Activated CD4-positive, CD25-positive, alpha-beta regulatory T cell treated with anti-CD3 and anti-CD28 coated beads, Interleukin-2, amount 50 U/mL, for 24 hours (primary cell): ENCODE measurements around the gene PREX1.

Experiments
- ATAC-seq, 2 donors: fragments of 150-1000 bp; cut with Tn5 transposase; one replicate each; pipeline ENCODE4 v1.10.0; 2021; ENCODE audit warnings: mild to moderate bottlenecking in 1 of 2, moderate library complexity in 1 of 2

Gene PREX1

DNA sequence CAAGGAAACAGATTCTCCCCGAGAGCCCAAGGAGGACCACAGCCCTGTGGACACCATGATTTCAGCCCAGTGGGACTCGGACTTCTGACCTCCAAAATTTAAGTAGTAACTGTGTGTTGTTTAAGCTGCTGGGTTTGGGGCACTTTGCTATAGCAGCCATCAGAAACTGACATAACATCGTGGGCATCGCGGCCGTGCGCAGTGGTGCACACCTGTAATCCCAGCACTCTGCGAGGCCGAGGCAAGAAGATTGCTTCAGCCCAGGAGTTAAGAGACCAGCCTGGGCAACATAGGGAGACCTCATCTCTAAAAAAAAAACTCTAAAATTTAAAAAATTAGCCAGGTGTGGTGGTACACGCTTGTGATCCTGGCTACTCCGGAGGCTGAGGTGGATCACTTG is 175.8 kb downstream of the PREX1 start:
- no peak for ATAC-seq

DNA sequence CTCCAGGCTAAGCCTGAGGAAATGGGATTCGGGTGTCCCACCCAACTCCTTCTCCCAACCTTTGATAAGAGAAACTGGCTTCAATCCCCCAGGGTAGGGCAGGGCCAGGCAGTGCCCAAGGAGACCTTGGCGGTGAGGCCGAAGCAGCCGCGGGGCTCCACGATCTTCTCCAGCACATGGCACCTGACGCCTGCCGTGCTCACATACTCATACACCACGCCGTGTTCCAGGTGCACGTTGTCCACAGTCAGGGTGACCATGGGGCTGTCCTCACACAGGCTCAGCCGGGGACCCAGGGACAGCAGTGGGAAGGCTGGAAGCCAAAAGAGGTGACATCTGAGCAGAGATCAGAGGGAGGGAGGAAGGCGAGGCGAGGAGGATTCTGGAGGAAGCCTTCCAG is 176.5 kb downstream of the PREX1 start:
- no peak for ATAC-seq

DNA sequence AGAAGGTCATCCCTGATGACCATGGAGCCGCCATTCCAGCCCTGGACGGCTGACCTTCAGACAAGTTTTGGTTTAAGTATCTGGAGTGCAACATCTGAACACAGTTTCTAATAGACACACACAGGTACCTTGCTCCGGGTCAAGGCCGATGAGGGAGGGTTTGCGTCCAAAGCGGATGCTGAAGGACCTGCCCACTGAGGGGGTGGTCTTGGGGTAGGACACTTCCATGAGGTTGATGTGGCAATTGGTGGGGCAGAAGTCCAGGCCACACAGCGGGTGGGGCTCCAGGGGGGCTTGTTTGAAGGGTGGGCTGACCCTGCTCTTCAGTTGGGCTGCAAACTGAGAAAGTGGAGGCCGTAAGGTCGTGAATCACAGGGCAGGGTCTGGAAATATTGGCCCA is 177.9 kb downstream of the PREX1 start:
- no peak for ATAC-seq

DNA sequence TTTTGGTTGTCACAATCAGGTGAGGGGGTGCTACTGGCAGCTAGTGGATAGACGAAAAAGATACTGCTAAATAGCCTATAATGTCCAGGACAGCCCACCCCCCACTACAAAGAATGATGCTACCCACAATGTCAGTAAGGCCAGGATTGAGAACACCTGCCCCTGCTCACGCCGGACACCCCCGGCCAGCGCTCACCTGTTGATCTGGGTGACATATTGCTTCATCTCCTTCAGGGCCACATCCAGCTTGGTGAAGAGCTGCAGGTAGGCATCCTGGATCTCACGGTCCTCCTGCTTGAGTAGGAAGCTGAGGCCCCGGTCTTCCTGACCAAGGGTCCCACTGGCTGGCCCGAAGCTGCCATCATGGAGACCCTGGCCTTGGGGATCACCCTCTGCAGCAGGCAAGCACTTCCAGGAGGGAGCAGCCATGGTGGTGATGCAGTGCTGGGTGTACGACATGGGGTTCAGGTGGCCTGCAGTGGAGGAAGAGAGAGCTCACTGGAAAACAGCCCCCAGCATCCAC is 178.6 kb downstream of the PREX1 start:
- no peak for ATAC-seq

DNA sequence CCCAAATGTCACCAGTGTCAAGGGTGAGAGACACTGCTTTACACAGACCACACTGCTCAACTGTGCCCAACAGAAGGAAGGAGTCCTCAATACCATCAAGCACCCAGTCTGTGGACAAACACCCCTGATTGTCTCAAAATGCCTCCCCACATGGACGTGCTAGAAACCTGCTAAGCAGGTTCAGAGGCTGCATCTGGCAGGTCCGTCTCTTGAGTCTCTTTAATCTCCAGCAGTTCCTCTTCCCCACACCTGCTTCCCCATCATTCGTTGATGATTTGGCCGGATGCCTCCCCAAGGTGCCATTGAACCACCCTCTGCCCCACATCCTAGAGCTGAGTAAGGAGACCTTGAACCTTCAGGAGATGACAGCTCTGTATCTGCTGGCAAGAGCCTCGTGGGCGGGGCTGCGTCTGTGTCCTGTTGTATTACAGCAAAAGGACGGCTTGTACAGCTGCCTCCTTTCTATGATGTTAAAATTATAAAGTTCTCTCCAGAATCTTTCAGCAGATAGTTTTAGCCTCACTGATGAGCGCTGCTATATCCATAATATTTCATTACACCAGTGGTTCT is 179.2 kb downstream of the PREX1 start:
- no peak for ATAC-seq

DNA sequence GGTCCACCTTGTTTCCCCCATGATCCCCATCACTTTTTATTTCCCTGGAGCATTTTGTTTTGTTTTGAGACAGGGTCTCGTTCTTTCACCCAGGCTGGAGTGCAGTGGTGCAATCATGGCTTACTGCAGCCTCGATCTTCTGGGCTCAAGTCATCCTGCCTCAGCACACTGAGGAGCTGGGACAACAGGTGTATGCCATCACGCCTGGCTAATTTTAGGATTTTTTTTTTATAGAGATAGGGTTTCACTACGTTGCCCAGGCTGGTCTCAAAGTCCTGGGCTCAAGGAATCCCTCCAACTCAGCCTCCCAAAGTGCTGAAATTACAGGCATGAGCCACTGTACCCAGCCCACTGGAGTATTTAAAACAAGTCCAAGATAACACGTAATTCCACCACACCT is 179.9 kb downstream of the PREX1 start:
- ATAC-seq: no peak

DNA sequence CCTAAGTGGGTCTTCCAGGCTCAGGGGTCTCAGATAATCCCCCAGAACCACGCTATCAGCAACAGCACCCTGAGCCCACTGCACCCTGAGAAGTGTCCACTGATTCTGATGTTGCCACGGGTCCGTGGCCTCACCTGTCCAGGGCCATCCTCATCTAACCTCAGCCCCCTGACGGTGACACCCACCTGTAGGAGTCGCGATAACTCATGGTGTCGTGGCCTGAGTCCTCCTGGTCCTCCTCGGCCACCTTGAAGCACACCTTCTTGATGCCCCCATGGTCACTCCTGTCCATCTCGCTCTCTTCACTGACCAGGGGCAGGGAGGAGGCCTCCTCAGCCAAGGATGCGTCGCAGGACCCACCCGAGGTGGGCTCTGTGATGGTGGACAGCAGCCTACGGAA is 182.1 kb downstream of the PREX1 start:
- no peak for ATAC-seq

DNA sequence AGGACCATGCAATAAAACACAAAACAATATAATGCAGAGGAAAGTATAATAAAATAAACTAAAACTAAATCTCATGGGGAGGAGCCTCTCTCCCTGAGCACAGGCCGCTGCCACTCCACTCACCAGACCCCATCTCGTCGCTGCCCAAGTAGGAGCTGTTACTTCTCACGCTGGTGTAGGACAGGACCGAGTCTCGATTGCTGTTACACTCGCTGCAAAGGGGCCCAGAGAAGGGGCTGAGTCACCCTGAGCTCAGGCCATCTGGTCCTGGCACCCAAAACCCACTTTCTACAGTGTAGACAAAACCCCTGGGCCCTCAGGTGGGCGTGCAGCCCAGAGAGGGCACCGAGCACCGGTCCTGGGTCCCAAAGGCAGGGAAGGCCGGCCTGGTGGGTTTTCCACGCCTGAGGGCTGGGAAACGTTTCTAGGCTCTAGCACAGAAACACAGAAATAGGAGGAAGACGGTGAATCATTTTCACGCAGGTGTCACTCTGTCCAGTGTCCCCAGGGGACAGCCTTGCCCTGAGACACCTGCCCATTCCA is 183.4 kb downstream of the PREX1 start:
- no peak for ATAC-seq

DNA sequence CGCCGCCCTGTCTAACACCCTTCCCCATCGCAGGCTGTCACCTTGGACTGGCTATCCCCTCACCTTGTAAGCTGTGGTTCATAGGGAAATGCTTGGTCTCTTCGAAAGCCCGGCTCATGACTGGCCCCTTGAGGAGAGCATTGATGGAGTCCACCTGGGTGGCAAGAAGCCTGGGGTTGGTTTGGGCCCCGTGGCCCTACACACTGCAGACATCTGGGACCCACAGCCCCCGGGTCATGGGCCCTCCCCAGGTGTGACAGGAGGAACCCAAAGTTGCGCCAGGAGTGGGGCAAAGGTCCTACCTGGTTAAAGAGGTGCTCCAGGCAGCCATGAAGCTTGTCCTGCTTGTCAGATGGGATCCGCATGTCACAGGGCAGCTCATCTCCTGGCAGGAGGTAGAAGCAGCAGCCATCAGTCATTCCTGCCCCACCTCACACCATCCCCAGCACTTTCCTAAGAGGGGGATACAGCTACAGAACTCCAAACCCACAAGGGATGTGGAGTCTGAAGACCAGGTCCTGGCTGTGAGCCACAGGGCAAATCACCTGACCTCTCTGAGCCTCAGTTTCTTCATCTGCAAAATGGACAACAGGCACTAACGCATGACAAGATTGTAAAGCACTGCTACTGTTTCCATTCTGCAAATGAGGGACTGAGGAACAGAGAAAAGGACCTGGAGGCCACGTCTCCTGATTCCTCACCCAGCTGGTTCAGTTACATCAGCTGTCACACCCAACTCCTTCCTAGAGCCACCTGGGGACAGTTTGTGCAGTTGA is 185.5 kb downstream of the PREX1 start:
- no peak for ATAC-seq

DNA sequence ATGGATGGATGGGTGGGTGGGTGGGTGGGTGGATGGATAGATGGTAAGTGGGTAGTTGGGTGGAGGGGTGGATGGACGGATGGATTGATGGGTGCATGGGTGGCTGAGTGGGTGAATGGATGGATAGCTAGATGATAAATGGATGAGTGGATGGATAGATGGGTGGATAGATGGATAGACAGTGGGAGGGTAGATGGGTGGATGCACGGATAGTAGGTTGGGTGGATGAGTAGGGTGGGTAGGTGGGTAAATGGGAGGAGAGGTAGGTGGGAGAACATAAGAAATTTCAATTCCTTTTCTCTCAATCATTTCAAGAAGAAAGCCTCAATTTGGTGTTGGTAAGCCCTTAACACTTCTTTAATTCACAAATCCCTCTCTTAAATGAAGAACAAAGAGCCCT is 186.9 kb downstream of the PREX1 start:
- ATAC-seq: no peak

DNA sequence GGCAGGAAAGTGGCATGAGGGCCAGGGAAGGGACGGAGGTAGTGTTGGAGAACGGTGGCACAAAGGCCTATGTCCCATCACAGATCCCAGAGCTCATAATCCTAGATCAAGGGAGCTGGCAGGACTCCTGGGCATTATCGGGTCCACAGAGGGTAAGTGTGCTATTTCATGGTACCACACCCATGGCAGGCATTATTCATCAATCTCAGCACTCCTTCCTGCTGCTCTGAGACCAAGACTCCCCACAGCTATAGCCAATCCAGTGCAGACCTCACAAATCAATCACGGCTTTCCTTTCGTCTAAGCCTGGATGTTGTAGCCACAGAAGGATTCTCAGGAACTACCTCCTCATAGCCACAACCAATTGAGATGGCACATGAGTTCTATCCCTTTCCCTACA is 187.9 kb downstream of the PREX1 start:
- no peak for ATAC-seq

DNA sequence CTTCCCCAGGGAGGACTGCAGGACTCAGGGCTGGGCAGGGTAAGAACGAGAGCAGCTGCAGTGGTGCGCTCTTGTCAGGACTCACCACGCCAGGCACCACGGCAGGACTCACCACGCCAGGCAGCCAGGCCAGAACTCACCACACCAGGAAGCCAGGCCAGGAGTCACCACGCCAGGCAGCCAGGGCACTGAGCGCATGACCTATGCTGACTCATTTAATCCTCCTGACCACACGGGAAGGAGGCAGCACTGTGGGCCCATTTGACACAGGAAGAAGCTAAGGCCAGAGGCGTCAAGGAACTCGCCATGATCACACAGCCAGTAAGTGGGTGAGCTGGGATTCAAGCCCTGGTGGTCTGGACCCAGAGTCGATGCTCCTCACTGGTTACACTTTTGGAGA is 189.3 kb downstream of the PREX1 start:
- no peak for ATAC-seq

DNA sequence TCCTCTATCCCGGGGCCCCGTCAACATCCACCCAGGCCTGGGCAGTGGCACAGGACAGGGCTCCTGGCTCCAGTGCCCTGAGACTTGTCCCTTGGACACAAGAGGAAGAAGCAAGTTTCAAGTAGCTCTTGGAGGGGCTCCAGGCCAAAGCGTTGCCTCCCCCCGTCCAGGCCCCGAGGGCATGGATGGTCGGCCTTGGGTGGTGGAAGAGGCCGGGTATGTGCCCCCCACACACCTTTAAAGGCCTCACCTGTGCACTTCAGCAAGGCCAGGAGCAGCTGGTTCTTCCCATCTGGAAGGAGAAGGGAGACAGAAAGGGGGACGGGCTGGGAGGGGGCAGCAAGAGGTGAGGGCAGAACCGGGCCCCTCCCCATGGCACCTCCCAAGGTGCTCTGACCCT is 190.3 kb downstream of the PREX1 start:
- ATAC-seq: no peak

DNA sequence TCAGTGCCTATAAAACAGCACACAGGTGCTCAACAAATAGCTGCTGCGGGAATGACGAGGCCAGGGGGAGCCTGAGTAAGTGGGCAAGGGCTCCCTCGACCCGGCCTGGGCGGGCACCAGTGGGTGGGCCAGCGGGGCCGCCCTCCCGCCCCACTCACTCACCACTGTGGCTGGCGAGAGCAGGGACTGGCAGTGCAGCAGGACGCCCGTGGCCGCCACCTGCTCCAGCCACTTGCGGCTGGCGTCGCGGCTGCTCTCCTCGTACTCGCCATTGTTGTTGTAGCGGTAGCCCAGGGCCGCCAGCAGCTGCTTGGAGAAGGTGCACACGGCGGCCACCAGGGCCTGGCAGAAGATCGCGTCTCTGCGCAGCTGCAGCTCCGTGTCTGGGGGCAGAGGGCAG is 191.5 kb downstream of the PREX1 start:
- ATAC-seq: no peak

DNA sequence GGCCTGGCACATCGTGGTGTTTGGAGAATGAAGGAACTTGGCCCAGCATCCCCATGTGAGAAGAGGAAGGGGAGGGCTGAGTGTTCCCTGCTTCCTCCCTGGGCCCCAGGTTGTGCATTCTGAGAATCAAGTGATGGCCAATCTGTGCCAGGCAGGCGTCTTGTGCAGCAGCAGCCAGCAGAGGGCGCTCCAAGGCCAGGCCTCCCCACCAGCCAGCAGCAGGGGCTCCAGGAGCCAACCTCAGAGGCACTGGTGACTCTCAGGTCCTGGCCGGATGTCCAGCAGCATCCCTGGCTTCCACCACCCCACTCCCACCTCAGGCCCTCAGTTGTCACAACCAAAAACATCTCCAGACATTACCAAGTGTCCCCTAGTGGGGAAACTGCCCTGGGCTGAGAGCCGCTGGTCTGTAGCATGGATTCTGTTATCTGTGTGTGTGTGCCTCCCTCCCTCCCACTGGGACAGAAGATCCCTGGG is 192.0 kb downstream of the PREX1 start:
- ATAC-seq: peak; percentile 67 to 77

DNA sequence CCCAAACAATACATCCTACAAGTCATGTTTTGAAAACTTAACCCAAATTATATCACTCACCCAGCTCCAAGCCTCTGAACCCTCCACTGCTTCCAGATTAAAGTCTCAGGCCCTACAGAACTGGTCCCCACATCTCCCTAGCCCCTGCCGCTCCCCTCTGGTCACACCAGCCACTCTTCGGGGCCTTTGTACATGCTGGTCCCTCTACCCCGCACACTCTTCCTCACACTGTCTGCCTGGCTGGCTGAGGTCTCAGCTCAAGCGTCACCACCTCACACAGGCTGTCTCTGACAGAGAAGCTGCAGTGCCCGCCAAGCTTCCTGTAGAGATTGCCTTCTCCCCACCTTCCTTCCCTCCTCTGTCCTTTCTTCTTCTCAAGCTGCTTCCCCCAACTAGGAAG is 192.4 kb downstream of the PREX1 start:
- ATAC-seq: no peak

DNA sequence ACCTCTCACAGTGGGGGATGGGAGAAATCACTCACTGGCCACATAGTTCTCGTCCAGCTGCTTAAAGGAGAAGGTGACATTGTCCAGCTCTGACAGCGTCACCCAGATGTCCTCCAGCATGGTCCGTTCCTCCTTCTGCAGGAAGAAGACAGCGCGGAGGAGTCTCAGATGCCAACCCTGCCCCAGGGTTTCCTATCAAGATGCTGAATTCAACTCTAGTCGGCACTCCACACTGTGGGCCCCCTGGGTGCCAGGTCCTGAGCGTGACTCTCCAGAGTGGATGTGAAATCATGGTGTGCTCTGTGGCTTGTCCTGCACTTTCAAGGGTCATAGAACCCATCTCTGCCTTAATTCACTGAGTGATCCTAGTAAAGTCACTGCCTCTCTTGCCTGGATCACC is 193.2 kb downstream of the PREX1 start:
- no peak for ATAC-seq

DNA sequence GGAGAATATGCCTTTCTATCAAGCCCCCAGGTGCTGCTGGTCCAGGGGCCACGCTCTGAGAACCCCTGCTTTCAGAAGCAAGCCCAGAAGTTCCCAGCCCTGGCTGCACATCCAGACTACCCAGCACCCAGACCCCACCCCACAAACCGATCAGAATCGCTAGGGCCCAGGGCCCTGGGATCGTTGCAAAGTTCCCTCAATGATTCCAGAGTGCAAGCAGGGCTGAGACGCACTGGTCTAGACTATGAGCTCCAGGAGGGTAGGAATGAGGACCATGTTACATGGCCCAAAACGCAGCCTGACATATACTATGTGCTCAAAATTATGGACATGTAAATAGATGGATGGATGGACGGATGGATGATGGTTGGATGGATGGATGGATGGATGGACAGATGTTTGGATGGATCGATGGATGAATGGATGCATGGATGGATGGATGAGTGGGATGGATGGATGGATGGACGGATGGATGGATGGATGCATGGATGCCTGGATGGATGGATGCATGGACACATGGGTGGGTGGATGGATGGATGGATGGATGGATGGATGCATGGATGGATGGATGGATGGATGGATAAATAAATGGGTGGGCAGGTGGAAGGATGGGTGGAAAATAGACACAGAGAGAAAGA is 194.1 kb downstream of the PREX1 start:
- ATAC-seq: no peak

DNA sequence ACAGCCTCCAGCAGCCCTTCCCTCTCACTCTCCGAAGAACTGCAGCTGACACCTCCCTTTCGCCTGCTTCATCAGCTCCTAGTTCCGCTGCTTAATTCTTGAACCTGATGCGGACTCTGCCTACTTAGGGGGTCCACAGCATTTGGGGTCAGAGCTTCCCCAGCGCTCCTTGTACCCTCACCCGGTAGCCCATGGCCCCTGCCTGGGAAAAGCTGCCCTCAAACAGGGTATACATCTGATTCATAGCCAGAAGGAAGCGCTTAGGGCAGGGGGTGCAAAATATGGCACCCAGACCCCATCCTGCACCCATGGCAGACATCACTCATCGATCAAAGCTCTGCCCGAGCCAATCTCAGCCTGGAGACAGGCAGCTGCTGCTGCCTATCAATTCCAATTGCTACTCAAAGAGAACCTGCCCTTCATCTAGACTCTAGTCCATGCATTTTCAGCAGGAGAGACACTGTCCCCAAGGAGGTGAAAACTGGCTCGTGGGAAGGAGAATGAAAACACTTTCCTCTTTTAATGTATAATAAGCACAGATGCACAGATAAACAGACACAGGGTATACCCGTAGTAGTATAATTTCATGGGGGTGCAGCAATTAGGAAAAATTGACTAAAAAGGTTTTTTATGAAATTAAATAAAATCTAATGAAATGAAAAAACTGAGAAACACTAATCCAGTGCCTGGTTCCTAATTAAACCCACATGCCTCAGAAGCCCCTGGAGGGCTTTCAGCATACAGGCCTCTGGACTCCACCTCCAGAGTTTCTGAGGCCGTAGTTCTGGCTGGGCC is 194.8 kb downstream of the PREX1 start:
- no peak for ATAC-seq

DNA sequence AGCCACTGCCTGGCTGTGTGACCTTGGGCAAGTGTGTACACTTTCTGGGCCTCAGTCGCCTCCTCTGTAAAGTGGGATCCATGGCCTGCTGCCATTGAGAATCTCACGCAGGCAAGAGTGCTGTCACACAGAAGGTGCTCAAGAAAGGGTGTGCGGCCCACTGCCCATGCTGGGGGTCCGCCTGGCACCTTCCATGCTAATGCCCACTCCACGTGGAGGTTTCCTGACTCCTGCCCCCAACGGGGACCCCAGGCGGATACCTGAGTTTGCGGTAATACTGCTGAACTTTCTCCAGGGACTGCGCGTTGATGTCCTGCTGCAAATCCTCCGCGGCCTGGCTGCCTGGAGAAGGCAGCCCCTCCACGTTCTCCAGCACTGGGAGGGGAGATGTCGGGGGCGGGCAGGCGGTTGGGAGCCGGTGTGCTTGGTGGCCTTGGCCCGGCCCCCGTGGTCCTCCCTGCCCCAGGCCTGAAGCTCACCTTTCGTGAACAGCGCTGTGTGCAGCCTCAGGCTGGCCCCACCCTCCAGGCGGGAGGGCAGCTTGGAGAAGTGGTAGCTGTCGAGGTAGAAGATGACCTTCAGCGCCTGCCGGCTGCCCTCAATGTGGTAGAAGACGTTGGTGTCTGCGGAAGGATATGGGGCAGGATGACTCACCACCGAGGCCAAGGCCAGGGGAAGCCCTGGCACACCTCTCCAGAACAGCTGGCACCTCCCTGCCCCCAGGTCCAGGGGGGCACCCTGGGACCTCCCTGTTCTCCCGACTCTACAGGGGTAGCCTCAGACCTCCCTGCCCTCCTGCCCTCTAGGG is 195.6 kb downstream of the PREX1 start:
- no peak for ATAC-seq

DNA sequence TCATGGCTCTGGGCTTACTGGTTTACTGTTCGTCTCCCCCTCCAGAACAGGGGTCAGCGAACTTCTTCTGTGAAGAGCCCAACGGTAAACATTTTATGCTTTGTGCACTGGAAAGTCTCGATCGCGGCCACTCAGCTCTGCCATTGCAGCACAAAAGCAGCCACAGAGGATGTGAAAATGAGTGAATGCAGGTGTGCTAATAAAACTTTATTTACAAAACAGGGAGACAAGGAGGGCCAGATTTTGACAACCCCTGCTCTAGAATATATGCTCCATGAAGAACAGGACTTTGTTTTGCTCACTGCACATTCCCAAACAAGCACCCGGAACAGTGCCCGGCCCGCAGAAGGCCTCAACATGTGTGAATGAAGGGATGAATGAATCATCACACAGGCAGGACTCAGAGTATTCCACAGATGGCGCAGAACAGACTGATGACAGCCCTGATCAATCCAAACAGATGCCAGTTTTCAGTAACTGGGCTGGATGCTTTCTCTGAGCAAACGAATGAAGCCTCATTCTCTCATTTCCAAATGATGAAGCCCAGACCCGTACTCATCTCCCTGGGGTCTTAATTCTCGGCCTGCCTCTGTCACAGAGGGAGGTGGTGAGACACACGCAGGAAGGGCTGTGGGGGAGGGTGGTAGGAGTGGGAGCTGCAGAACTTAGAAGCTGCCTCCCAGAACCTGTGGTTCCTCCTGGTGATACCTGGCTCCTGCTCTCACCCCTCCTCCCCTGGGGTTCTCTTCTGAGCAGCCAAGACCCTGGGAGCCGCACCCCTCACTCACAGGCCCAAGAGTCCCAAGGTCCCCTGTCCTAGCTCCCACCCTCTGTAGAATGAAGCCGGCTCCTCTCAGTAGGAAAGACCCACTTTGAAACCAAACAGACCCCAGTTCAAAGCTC is 196.4 kb downstream of the PREX1 start:
- ATAC-seq: no peak
